ENCODE data around the gene FADS3.

- no peak for TF ChIP-seq CTCF (IDR thresholded peaks at IDR 0.05)
- TF ChIP-seq POLR2A (IDR thresholded peaks at IDR 0.05), result no peak
- TF ChIP-seq EP300 (IDR thresholded peaks at IDR 0.05), result no peak
Measured at GRCh38 chr11:61830237-61831105, 60.9 kb downstream of the FADS3 start.

Data from ovary (tissue), 3 donors.